GM12873 (cell line): ENCODE data around the gene CCNL2.

Source experiments
- TF ChIP-seq, protein P1 (sequence below): IDR thresholded peaks from 2 replicates; pipeline ENCODE4 v1.5.1; 2012; ENCODE audit warnings: low read depth, mild to moderate bottlenecking, moderate library complexity, low read length, control low read depth; ENCODE audit not compliant: insufficient read depth; ENCODE audit errors: missing control alignments

CCNL2 gene

DNA sequence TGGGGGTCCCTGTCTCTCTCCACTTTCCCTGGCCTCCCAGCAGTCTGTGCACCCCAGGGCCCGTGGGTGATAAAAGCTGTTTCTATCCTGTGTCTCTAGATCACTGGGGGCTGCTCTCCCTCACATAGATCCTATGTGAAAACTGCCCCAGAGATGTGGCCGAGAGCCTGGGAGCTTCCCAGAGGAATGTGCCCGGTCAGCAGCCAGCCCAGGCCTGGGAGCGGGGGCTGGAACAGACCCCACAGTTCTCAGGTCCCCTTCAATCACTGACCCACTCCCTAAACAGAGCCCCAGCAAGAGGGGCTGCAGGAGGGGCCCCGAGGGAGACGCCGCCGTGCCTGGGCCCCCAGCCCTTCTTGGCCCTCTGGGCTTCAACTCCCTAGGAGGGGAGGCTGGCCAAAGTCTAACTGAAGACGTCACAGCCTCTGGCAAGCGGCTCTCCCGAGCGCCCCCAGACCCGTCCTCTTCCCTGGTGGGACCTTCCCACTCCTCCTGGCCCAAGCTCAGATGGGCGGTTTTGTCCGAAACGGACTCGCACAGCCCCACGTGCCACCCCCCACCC, 41.2 kb downstream of the CCNL2 start:
- TF ChIP-seq, protein P1, sequence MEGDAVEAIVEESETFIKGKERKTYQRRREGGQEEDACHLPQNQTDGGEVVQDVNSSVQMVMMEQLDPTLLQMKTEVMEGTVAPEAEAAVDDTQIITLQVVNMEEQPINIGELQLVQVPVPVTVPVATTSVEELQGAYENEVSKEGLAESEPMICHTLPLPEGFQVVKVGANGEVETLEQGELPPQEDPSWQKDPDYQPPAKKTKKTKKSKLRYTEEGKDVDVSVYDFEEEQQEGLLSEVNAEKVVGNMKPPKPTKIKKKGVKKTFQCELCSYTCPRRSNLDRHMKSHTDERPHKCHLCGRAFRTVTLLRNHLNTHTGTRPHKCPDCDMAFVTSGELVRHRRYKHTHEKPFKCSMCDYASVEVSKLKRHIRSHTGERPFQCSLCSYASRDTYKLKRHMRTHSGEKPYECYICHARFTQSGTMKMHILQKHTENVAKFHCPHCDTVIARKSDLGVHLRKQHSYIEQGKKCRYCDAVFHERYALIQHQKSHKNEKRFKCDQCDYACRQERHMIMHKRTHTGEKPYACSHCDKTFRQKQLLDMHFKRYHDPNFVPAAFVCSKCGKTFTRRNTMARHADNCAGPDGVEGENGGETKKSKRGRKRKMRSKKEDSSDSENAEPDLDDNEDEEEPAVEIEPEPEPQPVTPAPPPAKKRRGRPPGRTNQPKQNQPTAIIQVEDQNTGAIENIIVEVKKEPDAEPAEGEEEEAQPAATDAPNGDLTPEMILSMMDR, result no peak

- TF ChIP-seq, protein P1, result no peak
Observed at GRCh38 chr1:1356796-1357401, 42.2 kb downstream of the CCNL2 start.

DNA sequence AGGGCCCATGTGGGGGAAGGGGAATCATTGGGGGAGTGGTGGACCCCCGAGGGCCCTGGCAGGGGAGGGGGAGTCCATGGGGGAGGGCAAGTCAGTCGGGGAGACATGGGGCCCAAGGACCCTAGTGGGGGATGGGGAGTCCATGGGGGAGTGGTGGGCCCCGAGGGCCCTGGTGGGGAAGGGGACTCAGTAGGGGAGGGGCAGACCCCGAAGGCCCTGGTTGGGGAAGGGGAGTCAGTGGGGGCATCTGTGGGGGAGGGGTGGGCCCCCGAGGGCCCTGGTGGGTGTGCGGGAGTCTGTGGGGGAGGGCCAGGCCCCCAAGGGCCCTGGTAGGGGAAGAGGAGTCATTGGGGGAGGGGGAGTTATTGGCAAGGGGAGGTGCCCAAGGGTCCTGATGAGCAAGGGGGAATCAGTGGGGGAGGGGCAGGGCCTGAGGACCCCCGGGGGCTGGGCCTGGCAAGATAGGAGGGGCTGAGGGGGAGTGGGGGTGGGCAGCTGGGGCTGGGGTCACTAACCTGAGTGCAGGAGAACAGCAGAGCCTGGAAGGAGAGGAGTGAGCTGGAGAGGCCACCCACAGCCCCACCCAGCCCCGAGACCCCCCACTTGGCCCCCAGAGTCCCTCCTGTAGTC, 42.9 kb downstream of the CCNL2 start:
- TF ChIP-seq, protein P1, result no peak

DNA sequence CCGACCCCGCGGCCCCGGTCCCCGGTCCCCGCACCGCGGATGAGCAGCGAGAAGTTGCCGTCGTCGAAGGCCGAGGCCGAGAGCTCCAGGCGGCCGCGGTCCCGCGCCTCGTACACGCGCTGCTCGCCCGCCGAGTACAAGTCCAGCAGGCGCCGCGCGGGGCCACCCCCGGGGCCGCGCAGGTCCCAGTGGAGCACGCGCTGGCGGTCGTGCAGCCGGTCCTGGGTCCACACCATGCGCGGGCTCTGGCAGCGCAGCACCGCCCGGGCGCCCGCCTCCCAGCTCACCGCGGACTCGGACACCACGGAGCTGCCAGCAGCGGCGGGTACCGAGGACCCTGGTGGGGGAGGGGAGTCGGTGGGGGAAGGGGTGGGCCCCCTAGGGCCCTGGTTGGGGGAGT, 43.7 kb downstream of the CCNL2 start:
- TF ChIP-seq, protein P1, result no peak

- TF ChIP-seq, protein P1, result no peak
Observed at GRCh38 chr1:1354271-1355247, 44.6 kb downstream of the CCNL2 start.

GRCh38 chr1:1353389-1354151, 45.6 kb downstream of the CCNL2 start:
- TF ChIP-seq, protein P1, result no peak
